HepG2 (cell line): ENCODE measurements around the gene STXBP5L. TPM values are rescaled to one million over a fixed set of nuclear protein-coding genes. Genes with fewer than 3 reads are reported as not detected.

Source experiments
- ATAC-seq: fragments of 200-7000 bp; cut with Tn5 transposase; 3 replicates; pipeline ENCODE4 v1.9.1; 2020; ENCODE audit warnings: mild to moderate bottlenecking, moderate library complexity
- BruUV-seq: library from RNA; stranded (reverse); fragments of 400-500 nt; replicated peaks from 2 replicates; lab custom pipeline; 2021; lab: Mats Ljungman, UMichigan
- CTCF ChIA-PET: fragments of 300-600 bp; formaldehyde crosslinking; extraction: SDS; loops from one replicate; lab custom pipeline; 2021; ENCODE audit warnings: low total read pairs, inconsistent platforms, low intra/inter-chr PET ratio; lab: Yijun Ruan, JAX
- POLR2A ChIA-PET: fragments of 350-600 bp; sonication (Branson Sonifier 250); formaldehyde crosslinking; loops from one replicate; lab custom pipeline; 2020; ENCODE audit warnings: antibody characterized with exemption, inconsistent platforms; lab: Yijun Ruan, JAX
- DNase-seq: peaks from one replicate; pipeline ENCODE4 v3.0.0-alpha.2; 2015; ENCODE audit warnings: low spot score
- FAIRE-seq: peaks from 3 replicates; lab custom pipeline; 2011; peaks lifted over from hg19 to GRCh38; lab: Jason Lieb, UNC
- H2AFZ ChIP-seq: one replicate; pipeline ENCODE4 v1.6.1; 2011; ENCODE audit warnings: low read length, inconsistent platforms
- H3K27ac ChIP-seq: fragments of 300-600 bp; 3 replicates; pipeline ENCODE4 v1.8.0; 2011; ENCODE audit warnings: mixed run types, mild to moderate bottlenecking, mixed read lengths, low read length, inconsistent platforms; ENCODE audit not compliant: insufficient read depth; ENCODE audit errors: extremely low read length
- H3K27me3 ChIP-seq, 2 experiments: fragments of 200-600 bp in 1 of 2; 2 replicates in 1 of 2; 3 replicates in 1 of 2; pipeline versions ENCODE4 v1.6.0 to v1.8.0; 2011; ENCODE audit warnings: low read length in 2 of 2, mild to moderate bottlenecking in 2 of 2, moderate library complexity in 2 of 2, inconsistent platforms in 1 of 2; ENCODE audit not compliant: insufficient read depth in 2 of 2, control insufficient read depth in 1 of 2
- H3K36me3 ChIP-seq, 2 experiments: fragments of 200-600 bp in 1 of 2; replicated peaks in 1 of 2; 2 replicates in 1 of 2; 3 replicates in 1 of 2; pipeline versions ENCODE4 v1.5.1 to v1.8.0; 2011; ENCODE audit warnings: low read length in 2 of 2, inconsistent platforms in 1 of 2; ENCODE audit not compliant: insufficient read depth in 2 of 2, control insufficient read depth in 1 of 2
- H3K4me1 ChIP-seq: 2 replicates; pipeline ENCODE4 v1.5.1; 2012; ENCODE audit warnings: low read length, inconsistent platforms; ENCODE audit not compliant: insufficient read depth
- H3K4me2 ChIP-seq: 2 replicates; pipeline ENCODE4 v1.6.0; 2011; ENCODE audit warnings: low read depth, low read length, inconsistent platforms
- H3K4me3 ChIP-seq, 3 experiments: fragments of 200-600 bp in 1 of 3; sonication (generic), shearing (Covaris generic) in 1 of 3; replicated peaks in 1 of 3; 2 replicates each; pipeline ENCODE4 v1.5.1; 2011 to 2016; ENCODE audit warnings: low read length in 3 of 3, inconsistent platforms in 2 of 3, low read depth in 2 of 3, mild to moderate bottlenecking in 2 of 3, control low read depth in 1 of 3, mixed read lengths in 1 of 3; ENCODE audit not compliant: insufficient read depth in 1 of 3
- H3K79me2 ChIP-seq: one replicate; pipeline ENCODE4 v1.6.1; 2011; ENCODE audit warnings: low read length, inconsistent platforms; ENCODE audit not compliant: insufficient read depth
- H3K9ac ChIP-seq: 2 replicates; pipeline ENCODE4 v1.6.0; 2011; ENCODE audit warnings: mild to moderate bottlenecking, low read depth, low read length, inconsistent platforms; ENCODE audit not compliant: insufficient read depth
- H3K9me3 ChIP-seq: 2 replicates; pipeline ENCODE4 v1.5.1; 2012; ENCODE audit warnings: mild to moderate bottlenecking, low read length
- H4K20me1 ChIP-seq: 2 replicates; pipeline ENCODE4 v1.6.0; 2011; ENCODE audit warnings: inconsistent platforms, mild to moderate bottlenecking, low read length, moderate library complexity; ENCODE audit not compliant: insufficient read depth
- ARNTL ChIP-seq: sonication (generic); formaldehyde crosslinking; IDR thresholded peaks from 2 replicates; pipeline ENCODE4 v1.4.0; 2020; ENCODE audit warnings: mild to moderate bottlenecking, missing genetic modification reagents
- ATAD3A ChIP-seq: sonication (generic); formaldehyde crosslinking; IDR thresholded peaks from 2 replicates; pipeline ENCODE4 v1.4.0; 2020; ENCODE audit warnings: missing genetic modification reagents
- ATF6 ChIP-seq: sonication (generic); formaldehyde crosslinking; conservative IDR thresholded peaks from 2 replicates; pipeline ENCODE4 v1.4.0; 2020; ENCODE audit warnings: missing genetic modification reagents
- DBP ChIP-seq: sonication (generic); formaldehyde crosslinking; IDR thresholded peaks from 2 replicates; pipeline ENCODE4 v1.4.0; 2020; ENCODE audit warnings: missing genetic modification reagents; ENCODE audit errors: not compliant biosample characterization
- EEA1 ChIP-seq: sonication (generic); formaldehyde crosslinking; IDR thresholded peaks from 2 replicates; pipeline ENCODE4 v1.5.1; 2020; ENCODE audit warnings: mild to moderate bottlenecking, missing genetic modification reagents, borderline replicate concordance
- FIP1L1 ChIP-seq: fragments of 200-400 bp; formaldehyde crosslinking; IDR thresholded peaks from 2 replicates; pipeline ENCODE4 v1.6.1; 2018; ENCODE audit warnings: low read depth, mild to moderate bottlenecking, low read length, moderate library complexity, borderline replicate concordance; ENCODE audit not compliant: insufficient read depth
- HNRNPL ChIP-seq: fragments of 200-400 bp; formaldehyde crosslinking; IDR thresholded peaks from 2 replicates; pipeline ENCODE4 v1.6.1; 2017; ENCODE audit warnings: mild to moderate bottlenecking, low read depth, low read length
- MAFF ChIP-seq: IDR thresholded peaks from 2 replicates; pipeline ENCODE4 v1.6.1; 2011; ENCODE audit warnings: low read depth, low read length, improper control_type of control experiment
- MAFK ChIP-seq, 2 experiments: IDR thresholded peaks in 1 of 2; conservative IDR thresholded peaks in 1 of 2; 2 replicates each; pipeline ENCODE4 v1.6.1; 2011; ENCODE audit warnings: improper control_type of control experiment in 2 of 2, low read length in 2 of 2
- MTA3 ChIP-seq: sonication (generic); formaldehyde crosslinking; IDR thresholded peaks from 2 replicates; pipeline ENCODE4 v1.4.0; 2020; ENCODE audit warnings: missing genetic modification reagents
- SIN3B ChIP-seq: fragments of 150-350 bp; IDR thresholded peaks from 2 replicates; pipeline ENCODE4 v1.6.1; 2014; ENCODE audit warnings: low read length
- SMAD3 ChIP-seq: sonication (generic); formaldehyde crosslinking; IDR thresholded peaks from 2 replicates; pipeline ENCODE4 v1.4.0; 2020; ENCODE audit warnings: missing genetic modification reagents
- TEF ChIP-seq: sonication (generic); formaldehyde crosslinking; IDR thresholded peaks from 2 replicates; pipeline ENCODE4 v1.5.0; 2020; ENCODE audit warnings: missing genetic modification reagents
- ZBTB25 ChIP-seq: IDR thresholded peaks from 2 replicates; pipeline ENCODE4 v1.6.1; 2018; ENCODE audit warnings: missing genetic modification reagents
- ZNF33A ChIP-seq: sonication (generic); formaldehyde crosslinking; IDR thresholded peaks from 2 replicates; pipeline ENCODE4 v1.5.1; 2020; ENCODE audit warnings: missing genetic modification reagents, mild to moderate bottlenecking, moderate library complexity, borderline replicate concordance
- ZNF33B ChIP-seq: sonication (generic); formaldehyde crosslinking; IDR thresholded peaks from 2 replicates; pipeline ENCODE4 v1.5.1; 2020; ENCODE audit warnings: mild to moderate bottlenecking, missing genetic modification reagents
- whole genome bisulfite sequencing: methylation state at CpG from one replicate; pipeline ENCODE4 v1.1.6; 2017; ENCODE audit warnings: low lambda C conversion rate; 5-methylcytosine and 5-hydroxymethylcytosine counted together
- in situ Hi-C: cut with HindIII; loops from 2 replicates; pipeline ENCODE4 v1.10.0; 2017; ENCODE audit warnings: low pct_unique_long_range_greater_than_20kb; ENCODE audit not compliant: extremely low pct_ligation_motif_present
- intact Hi-C: fragments of 100-400 bp; cut with micrococcal nuclease; formaldehyde crosslinking; loops from one replicate; pipeline ENCODE4 v1.10.0; 2022; ENCODE audit not compliant: unreplicated experiment
- polyA plus RNA-seq, 8 experiments: library from polyadenylated mRNA; depleted of rRNA in 3 of 8; stranded (reverse) in 7 of 8; unstranded in 1 of 8; fragments of >200 nt; fragmentation: Illumina TruSeq in 4 of 8; extraction: Trizol in 4 of 8; gene quantifications; 2 replicates each; pipeline versions ENCODE4 v1.2.1 to v1.2.3, GENCODE V29; 2011 to 2016; ENCODE audit warnings: low read depth in 4 of 8, missing spikeins in 1 of 8, mixed read lengths in 1 of 8; ENCODE audit not compliant: insufficient read depth in 1 of 8
- total RNA-seq, 5 experiments: library from RNA; depleted of rRNA; stranded (reverse); fragments of >200 nt; fragmentation: Illumina TruSeq; extraction: Trizol; gene quantifications; 2 replicates each; pipeline ENCODE4 v1.2.3, GENCODE V29; 2016; ENCODE audit warnings: low read depth in 1 of 5

The STXBP5L gene
- total and polyA plus RNA-seq, 2 of the 13 experiments (the other 11 are each of a cell fraction or from before 2014, with no cell fraction given), result not detected

GRCh38 chr3:121399820-121400219 lies 491.8 kb downstream of the STXBP5L start:
- Histone ChIP-seq H3K4me2 (peak overlapping the region; percentile 2; the same call in 1 of the 2 replicates), H3K36me3 (no peaks in the 10 kb centered on the region), H3K27ac (no peak overlapping the region), H3K27me3 (peaks cover 0 to 5% of the 10 kb centered on the region in 2 experiments; a peak in 1 of 5 replicates), H3K4me1 (no peaks in the 10 kb centered on the region), H4K20me1 (no peaks in the 10 kb centered on the region), H2AFZ (no peak overlapping the region), H3K9me3 (no peaks in the 10 kb centered on the region), H3K4me3 (no peak overlapping the region), H3K9ac (no peak overlapping the region), H3K79me2 (no peaks in the 10 kb centered on the region)
- intact Hi-C loops (no loop called here), in situ Hi-C loops (no loop called here)
- TF ChIP-seq MAFK (conservative IDR thresholded peaks at IDR 0.05 in 1 of 2, IDR thresholded peaks at IDR 0.05 in 1 of 2; ENCODE audit: low read length in 2 of 2) (peak; percentile 43 to 84; a peak in 3 of 4 replicates), TEF (no peak), MAFF (peak; percentile 77)
- POLR2A ChIA-PET, result no interaction called here
- ATAC-seq (no peak), DNase-seq (no peak), FAIRE-seq (no peak)
- CTCF ChIA-PET, result no interaction called here
- BruUV-seq, result no TSS peak

- FAIRE-seq (no peak), DNase-seq (no peak), ATAC-seq (no peak)
- no peak overlapping the region for H3K27ac ChIP-seq
- 0% methylated on average over 1 of the region's 1 CpG for WGBS
- H3K79me2 ChIP-seq, result no peaks in the 10 kb centered on the region
- no peak overlapping the region for H3K4me3 ChIP-seq
- no peak overlapping the region for H3K9ac ChIP-seq
- H3K27me3 ChIP-seq, result no peaks in the 10 kb centered on the region
- no peak overlapping the region for H2AFZ ChIP-seq
- ChIA-PET POLR2A (no interaction called here), CTCF (no interaction called here)
- no peaks in the 10 kb centered on the region for H3K36me3 ChIP-seq
- no peak overlapping the region for H3K4me2 ChIP-seq
- in situ Hi-C loops, result no loop called here
- intact Hi-C loops, result no loop called here
- H3K9me3 ChIP-seq, result no peaks in the 10 kb centered on the region
- BruUV-seq, result no TSS peak
- no peaks in the 10 kb centered on the region for H3K4me1 ChIP-seq
- H4K20me1 ChIP-seq, result no peaks in the 10 kb centered on the region
- no peak for TF ChIP-seq ARNTL
- TF ChIP-seq FIP1L1, result no peak
- no peak for TF ChIP-seq SMAD3
- no peak for TF ChIP-seq MTA3 (CRISPR knock-in tag)
- no peak for TF ChIP-seq ATF6 (CRISPR knock-in tag)
- no peak for TF ChIP-seq DBP
- no peak for TF ChIP-seq ZNF33B (CRISPR knock-in tag)
- no peak for TF ChIP-seq ZNF33A (CRISPR knock-in tag)
- TF ChIP-seq ZBTB25, result no peak
- no peak for TF ChIP-seq EEA1
- TF ChIP-seq ATAD3A, result no peak
- no peak for TF ChIP-seq SIN3B
- TF ChIP-seq HNRNPL, result no peak
These were observed 497.6 kb downstream of the STXBP5L start for GRCh38 chr3:121405631-121406030.
